Stomach (tissue), 9 donors: ENCODE data around the gene SYCP2L. TPM values are rescaled to one million over a fixed set of nuclear protein-coding genes. Genes with fewer than 3 reads are reported as not detected.
"Not testable (repeated sequence)": the region's sequence is repeated elsewhere in the genome, so short reads cannot be mapped to it uniquely, and the experiment has no call there.

Source experiments
- DNase-seq, 2 donors: peaks; one replicate each; pipeline versions ENCODE4 v3.0.0 to v3.0.0-alpha.2; 2013 to 2019
- H3K27ac ChIP-seq, 5 donors: fragments of 200-600 bp in 4 of 5; sonication (generic) in 4 of 5; one replicate each; pipeline ENCODE4 v1.5.1; 2013 to 2019; ENCODE audit warnings: mild to moderate bottlenecking in 1 of 5, moderate library complexity in 1 of 5
- H3K27me3 ChIP-seq, 3 donors: fragments of 200-600 bp; sonication (generic); one replicate each; pipeline ENCODE4 v1.5.1; 2017 to 2019; ENCODE audit warnings: mixed run types in 1 of 3
- H3K36me3 ChIP-seq, 4 donors: fragments of 200-600 bp; sonication (generic); 1 replicate in 3 of 4; 2 replicates in 1 of 4; pipeline ENCODE4 v1.5.1; 2016 to 2019
- H3K4me1 ChIP-seq, 4 donors: fragments of 200-600 bp; sonication (generic); one replicate each; pipeline ENCODE4 v1.5.1; 2016 to 2019
- H3K4me3 ChIP-seq, 4 donors: fragments of 200-600 bp; sonication (generic) in 3 of 4; one replicate each; pipeline ENCODE4 v1.5.1; 2016 to 2019; ENCODE audit warnings: mild to moderate bottlenecking in 1 of 4
- H3K9me3 ChIP-seq, 4 donors: fragments of 200-600 bp; sonication (generic); one replicate each; pipeline ENCODE4 v1.5.1; 2016 to 2019
- CTCF ChIP-seq, 7 experiments: fragments of 450-650 bp in 4 of 7; fragments of 200-600 bp in 3 of 7; sonication (generic) in 3 of 7; IDR thresholded peaks; one replicate each; pipeline ENCODE4 v1.5.1; 2016 to 2019; ENCODE audit warnings: antibody characterized with exemption in 7 of 7, control low read depth in 2 of 7, mild to moderate bottlenecking in 1 of 7
- EP300 ChIP-seq: sonication (generic); formaldehyde crosslinking; IDR thresholded peaks from one replicate; pipeline ENCODE4 v1.6.1; 2017; ENCODE audit warnings: antibody characterized with exemption
- POLR2A ChIP-seq, 4 donors: fragments of 450-650 bp; IDR thresholded peaks; one replicate each; pipeline ENCODE4 v1.6.1; 2016; ENCODE audit warnings: antibody characterized with exemption in 4 of 4, control low read depth in 2 of 4, mild to moderate bottlenecking in 1 of 4, moderate library complexity in 1 of 4
- POLR2AphosphoS5 ChIP-seq, 3 donors: sonication (generic); formaldehyde crosslinking; IDR thresholded peaks; one replicate each; pipeline ENCODE4 v1.6.1; 2016; ENCODE audit warnings: antibody characterized with exemption in 3 of 3
- WGBS, 5 donors: extraction: QIAGEN DNeasy Blood & Tissue Kit in 3 of 5; methylation state at CpG; one replicate each; pipeline versions ENCODE4 v1.1.5 to v1.1.7; 2013 to 2018; 5-methylcytosine and 5-hydroxymethylcytosine counted together
- intact Hi-C: fragments of 100-400 bp; cut with DNase I; formaldehyde crosslinking; loops from one replicate; pipeline ENCODE4 v1.15.1; 2023; ENCODE audit warnings: low total_unique reads
- polyA plus RNA-seq, 3 donors: library from polyadenylated mRNA; stranded (reverse); fragments of 200-250 nt; gene quantifications; one replicate each; pipeline ENCODE4 v1.2.3, GENCODE V29; 2013
- total RNA-seq, 5 donors: library from RNA; depleted of rRNA; stranded (reverse); fragments of >200 nt; gene quantifications; one replicate each; pipeline versions ENCODE4 v1.1.0 to v1.2.3, GENCODE V29; 2014 to 2016
- donor health status: healthy with polysubstance abuse.
- donor health status: Bipolar disorder and iron deficiency.
- donor health status: healthy.

The SYCP2L gene
- total and polyA plus RNA-seq, 8 donors, result 0.15 to 2.6 (median 0.58) TPM; not detected in 5

- Histone ChIP-seq H3K4me1 (no peaks in the 10 kb centered on the region), H3K4me3 (no peak overlapping the region), H3K27me3 (no peaks in the 10 kb centered on the region), H3K27ac (no peak overlapping the region), H3K36me3 (no peaks in the 10 kb centered on the region), H3K9me3 (peaks cover 5 to 18% (median 11%) of the 10 kb centered on the region in 4 donors)
- intact Hi-C loops, result no loop called here
- WGBS, 5 donors, result 25 to 42% (median 37%) methylated on average over 7 of the region's 7 CpGs
- DNase-seq, result no peak
- no peak for TF ChIP-seq EP300
- TF ChIP-seq CTCF (IDR thresholded peaks at IDR 0.05), result no peak
- TF ChIP-seq POLR2A (IDR thresholded peaks at IDR 0.05), result no peak
These were observed 36.1 kb upstream of the SYCP2L start for GRCh38 chr6:10850728-10851127.

- Histone ChIP-seq H3K27me3 (no peaks in the 10 kb centered on the region), H3K4me1 (no peaks in the 10 kb centered on the region), H3K36me3 (no peaks in the 10 kb centered on the region), H3K9me3 (peaks cover 5 to 18% (median 11%) of the 10 kb centered on the region in 4 donors), H3K27ac (no peak overlapping the region), H3K4me3 (no peak overlapping the region)
- intact Hi-C loops, result no loop called here
- TF ChIP-seq POLR2A (IDR thresholded peaks at IDR 0.05), result no peak
- DNase-seq, result no peak
- 67 to 78% (median 76%) methylated on average over 11 of the region's 11 CpGs for WGBS, 5 donors
These were observed 34.4 kb upstream of the SYCP2L start for GRCh38 chr6:10852361-10852960.

- H3K27ac ChIP-seq, H3K4me1 ChIP-seq, H3K4me3 ChIP-seq, DNase-seq, H3K27me3 ChIP-seq, intact Hi-C loops, H3K36me3 ChIP-seq: not testable (repeated sequence)
- H3K9me3 ChIP-seq, result peaks cover 5 to 18% (median 11%) of the 10 kb centered on the region in 4 donors
- 53 to 61% (median 57%) methylated on average over 6 of the region's 6 CpGs for WGBS, 5 donors
These were observed 33.0 kb upstream of the SYCP2L start for GRCh38 chr6:10853849-10854300.

- intact Hi-C loops, result no loop called here
- no peak for DNase-seq
- TF ChIP-seq EP300 (no peak), POLR2AphosphoS5 (IDR thresholded peaks at IDR 0.05) (no peak), CTCF (IDR thresholded peaks at IDR 0.05) (no peak), POLR2A (IDR thresholded peaks at IDR 0.05) (no peak)
- Histone ChIP-seq H3K27ac (no peak overlapping the region), H3K9me3 (peaks cover 5 to 18% (median 11%) of the 10 kb centered on the region in 4 donors), H3K4me3 (no peak overlapping the region), H3K4me1 (no peaks in the 10 kb centered on the region), H3K27me3 (no peaks in the 10 kb centered on the region), H3K36me3 (no peaks in the 10 kb centered on the region)
- 79 to 88% (median 84%) methylated on average over 7 of the region's 7 CpGs for WGBS, 5 donors
These were observed 31.8 kb upstream of the SYCP2L start for GRCh38 chr6:10854922-10855632.

- TF ChIP-seq CTCF (IDR thresholded peaks at IDR 0.05), result no peak
- no peak for TF ChIP-seq POLR2A (IDR thresholded peaks at IDR 0.05)
- TF ChIP-seq EP300, result no peak
- TF ChIP-seq POLR2AphosphoS5 (IDR thresholded peaks at IDR 0.05), result no peak
- Histone ChIP-seq H3K4me1 (no peaks in the 10 kb centered on the region), H3K9me3 (peaks cover 5 to 18% (median 11%) of the 10 kb centered on the region in 4 donors), H3K27me3 (no peaks in the 10 kb centered on the region), H3K4me3 (no peak overlapping the region), H3K27ac (no peak overlapping the region), H3K36me3 (no peaks in the 10 kb centered on the region)
- no peak for DNase-seq
- WGBS, 5 donors, result 84 to 96% (median 89%) methylated on average over 2 of the region's 2 CpGs
- intact Hi-C loops, result no loop called here
These were observed 29.6 kb upstream of the SYCP2L start for GRCh38 chr6:10857259-10857658.
